ENCODE results near the gene PATL1.
"Not testable (repeated sequence)": the region's sequence is repeated elsewhere in the genome, so short reads cannot be mapped to it uniquely, and the experiment has no call there.

- TF ChIP-seq CTCF (conservative IDR thresholded peaks at IDR 0.05); EZH2 (IDR thresholded peaks at IDR 0.05; ENCODE audit: low read depth): not testable (repeated sequence)
Observed at GRCh38 chr11:59703515-59703914, 34.7 kb upstream of the PATL1 start.

Measured in PC-9 (cell line).